K562 (cell line): ENCODE measurements around the gene THAP12. TPM values are rescaled to one million over a fixed set of nuclear protein-coding genes. Genes with fewer than 3 reads are reported as not detected.

Experiments used
- ATF6 ChIP-seq: sonication (generic); formaldehyde crosslinking; IDR thresholded peaks from 2 replicates; pipeline ENCODE4 v1.4.0; 2020; ENCODE audit warnings: mild to moderate bottlenecking, missing genetic modification reagents
- BCLAF1 ChIP-seq, 2 experiments: fragments of 450-650 bp in 1 of 2; IDR thresholded peaks; 2 replicates each; pipeline ENCODE4 v1.6.1; 2011 to 2017; ENCODE audit warnings: low read depth in 2 of 2, antibody characterized with exemption in 1 of 2, borderline replicate concordance in 1 of 2, low read length in 1 of 2, mild to moderate bottlenecking in 1 of 2, mixed read lengths in 1 of 2; ENCODE audit not compliant: control insufficient read depth in 1 of 2
- CBFA2T2 ChIP-seq: fragments of 450-650 bp; conservative IDR thresholded peaks from 2 replicates; pipeline ENCODE4 v1.6.1; 2017; ENCODE audit warnings: mild to moderate bottlenecking
- EHMT2 ChIP-seq: fragments of 450-650 bp; IDR thresholded peaks from 2 replicates; pipeline ENCODE4 v1.6.1; 2018; ENCODE audit warnings: antibody characterized with exemption
- GTF2B ChIP-seq: IDR thresholded peaks from 2 replicates; pipeline ENCODE4 v1.6.1; 2011; ENCODE audit not compliant: insufficient read length; ENCODE audit errors: extremely low read depth
- HLTF ChIP-seq: fragments of 450-650 bp; IDR thresholded peaks from 2 replicates; pipeline ENCODE4 v1.6.1; 2016
- JUNB ChIP-seq: fragments of 450-650 bp; formaldehyde crosslinking; conservative IDR thresholded peaks from 2 replicates; pipeline ENCODE4 v1.4.0; 2020; ENCODE audit warnings: mild to moderate bottlenecking
- MXI1 ChIP-seq: IDR thresholded peaks from 2 replicates; pipeline ENCODE4 v1.6.1; 2011; ENCODE audit warnings: low read depth, mild to moderate bottlenecking, improper control_type of control experiment, low read length
- MYC ChIP-seq, 2 experiments: fragments of 250-450 bp in 1 of 2; sonication (Bioruptor Pico) in 1 of 2; IDR thresholded peaks; 2 replicates each; pipeline versions ENCODE4 v1.5.1 to v1.6.1; 2012 to 2021; ENCODE audit warnings: low read depth in 2 of 2, borderline replicate concordance in 1 of 2, improper control_type of control experiment in 1 of 2, low read length in 1 of 2, mild to moderate bottlenecking in 1 of 2, moderate library complexity in 1 of 2
- NBN ChIP-seq: fragments of 450-650 bp; IDR thresholded peaks from 2 replicates; pipeline ENCODE4 v1.6.1; 2016; ENCODE audit warnings: low read depth, mild to moderate bottlenecking
- RAD51 ChIP-seq: fragments of 450-650 bp; IDR thresholded peaks from 2 replicates; pipeline ENCODE4 v1.7.1; 2016; ENCODE audit warnings: low read depth, mild to moderate bottlenecking, borderline replicate concordance
- SAFB ChIP-seq: fragments of 200-400 bp; formaldehyde crosslinking; IDR thresholded peaks from 2 replicates; pipeline ENCODE4 v1.6.1; 2017; ENCODE audit warnings: low read depth, low read length, borderline replicate concordance
- STAT5B ChIP-seq: fragments of 250-450 bp; sonication (Bioruptor Pico); IDR thresholded peaks from 2 replicates; pipeline ENCODE4 v1.8.0; 2021; ENCODE audit warnings: mild to moderate bottlenecking, inconsistent platforms
- TAF9B ChIP-seq: fragments of 450-650 bp; IDR thresholded peaks from 2 replicates; pipeline ENCODE4 v1.6.1; 2018; ENCODE audit warnings: mild to moderate bottlenecking; ENCODE audit not compliant: partially characterized antibody
- TBP ChIP-seq: optimal IDR thresholded peaks from 2 replicates; pipeline ENCODE3; 2011; ENCODE audit warnings: low read depth, low read length, improper control_type of control experiment
- ZNF140 ChIP-seq: fragments of 250-450 bp; sonication (Bioruptor Pico); IDR thresholded peaks from 2 replicates; pipeline ENCODE4 v1.8.0; 2021; ENCODE audit warnings: moderate library complexity, mild to moderate bottlenecking, inconsistent platforms
- ZNF239 ChIP-seq: fragments of 250-450 bp; sonication (Bioruptor Pico); IDR thresholded peaks from 2 replicates; pipeline ENCODE4 v1.4.0; 2020; ENCODE audit warnings: mild to moderate bottlenecking
- ZNF518B ChIP-seq: fragments of 250-450 bp; sonication (Bioruptor Pico); IDR thresholded peaks from 2 replicates; pipeline ENCODE4 v1.5.0; 2021; ENCODE audit warnings: mild to moderate bottlenecking, moderate library complexity
- ZNF644 ChIP-seq: fragments of 200-800 bp; sonication (Bioruptor generic); IDR thresholded peaks from 2 replicates; pipeline ENCODE4 v1.6.1; 2016; ENCODE audit warnings: low read depth, missing genetic modification characterization, missing compliant biosample characterization
- polyA plus RNA-seq, 8 experiments: library from polyadenylated mRNA; depleted of rRNA in 4 of 8; stranded (reverse) in 5 of 8; unstranded in 3 of 8; fragments of >200 nt; fragmentation: Nextera tagmentation in 2 of 8; fragmentation: Illumina TruSeq in 1 of 8; extraction: Ambion mirVana in 2 of 8; extraction: Trizol in 1 of 8; gene quantifications; 2 replicates each; pipeline versions ENCODE4 v1.2.1 to v1.2.3, GENCODE V29; 2011 to 2014; ENCODE audit warnings: inconsistent platforms in 1 of 8, missing spikeins in 1 of 8
- total RNA-seq, 7 experiments: library from RNA; depleted of rRNA in 6 of 7; stranded (reverse); fragments of >200 nt in 6 of 7; fragmentation: Illumina TruSeq in 2 of 7; extraction: Trizol in 2 of 7; gene quantifications; 2 replicates each; pipeline versions ENCODE4 v1.2.1 to v1.2.3, GENCODE V29; 2011 to 2021; ENCODE audit warnings: low replicate concordance in 1 of 7

THAP12 gene
- total and polyA plus RNA-seq, 9 of the 15 experiments (the other 6 are each of a cell fraction or from before 2014, with no cell fraction given) = 28.1 to 103 (median 57.8) TPM

GRCh38 chr11:76380977-76381719, at the start of gene THAP12, which contains the start of gene GVQW3 (continued):
- TF ChIP-seq BCLAF1 (IDR thresholded peaks at IDR 0.05; ENCODE audit: borderline replicate concordance in 1 of 2, control insufficient read depth in 1 of 2, low read depth in 2 of 2, low read length in 1 of 2) (no peak), JUNB (CRISPR knock-in tag) (no peak), GTF2B (no peak), NBN (no peak), HLTF (no peak), CBFA2T2 (no peak), TBP (peak; percentile 64), ZNF140 (no peak), ZNF239 (CRISPR knock-in tag) (no peak), RAD51 (no peak), MYC (IDR thresholded peaks at IDR 0.05; ENCODE audit: low read depth, low read length) (peak; percentile 67), MYC (CRISPR knock-in tag; IDR thresholded peaks at IDR 0.05; ENCODE audit: borderline replicate concordance, low read depth) (no peak), MXI1 (no peak), SAFB (no peak), ZNF644 (tag) (peak; percentile 28; the same call in 1 of the 2 replicates), ATF6 (CRISPR knock-in tag) (no peak), TAF9B (no peak), EHMT2 (no peak), ZNF518B (no peak), STAT5B (CRISPR knock-in tag) (no peak)
